Measurements from ENCODE around the gene TEAD1.

The TEAD1 gene

DNA sequence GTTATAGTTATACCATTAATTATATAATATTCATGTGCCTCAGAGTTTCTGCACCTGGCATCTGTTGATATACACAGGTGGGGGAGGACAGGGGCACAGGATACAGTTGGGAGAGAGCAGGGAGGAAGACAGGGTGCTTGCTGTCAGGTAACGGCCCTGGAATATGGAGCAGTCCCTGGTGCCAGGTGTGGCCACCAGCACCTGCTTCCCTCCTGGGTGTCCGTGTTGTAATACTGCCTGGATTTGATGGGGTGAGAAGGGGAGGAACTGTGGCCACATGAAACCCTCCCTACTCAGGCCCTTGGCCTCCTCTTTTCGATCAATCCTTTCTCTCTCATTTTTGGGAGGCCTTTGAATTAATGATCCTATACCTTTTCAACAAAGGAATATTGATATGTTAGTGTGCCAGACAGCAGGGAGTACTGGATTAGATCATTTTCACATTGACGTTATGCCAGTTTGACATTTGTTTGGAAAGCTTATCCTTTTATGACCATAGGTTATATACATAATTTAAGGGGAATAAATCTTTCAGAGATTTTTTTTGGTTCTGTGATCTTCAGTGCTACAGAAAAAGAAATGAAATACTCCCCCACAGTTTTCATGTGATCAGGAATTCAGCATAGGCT is 88.6 kb downstream of the TEAD1 start:
- no peak for TF ChIP-seq ZFX (IDR thresholded peaks at IDR 0.05; ENCODE audit: borderline replicate concordance)
- TF ChIP-seq, protein P1, sequence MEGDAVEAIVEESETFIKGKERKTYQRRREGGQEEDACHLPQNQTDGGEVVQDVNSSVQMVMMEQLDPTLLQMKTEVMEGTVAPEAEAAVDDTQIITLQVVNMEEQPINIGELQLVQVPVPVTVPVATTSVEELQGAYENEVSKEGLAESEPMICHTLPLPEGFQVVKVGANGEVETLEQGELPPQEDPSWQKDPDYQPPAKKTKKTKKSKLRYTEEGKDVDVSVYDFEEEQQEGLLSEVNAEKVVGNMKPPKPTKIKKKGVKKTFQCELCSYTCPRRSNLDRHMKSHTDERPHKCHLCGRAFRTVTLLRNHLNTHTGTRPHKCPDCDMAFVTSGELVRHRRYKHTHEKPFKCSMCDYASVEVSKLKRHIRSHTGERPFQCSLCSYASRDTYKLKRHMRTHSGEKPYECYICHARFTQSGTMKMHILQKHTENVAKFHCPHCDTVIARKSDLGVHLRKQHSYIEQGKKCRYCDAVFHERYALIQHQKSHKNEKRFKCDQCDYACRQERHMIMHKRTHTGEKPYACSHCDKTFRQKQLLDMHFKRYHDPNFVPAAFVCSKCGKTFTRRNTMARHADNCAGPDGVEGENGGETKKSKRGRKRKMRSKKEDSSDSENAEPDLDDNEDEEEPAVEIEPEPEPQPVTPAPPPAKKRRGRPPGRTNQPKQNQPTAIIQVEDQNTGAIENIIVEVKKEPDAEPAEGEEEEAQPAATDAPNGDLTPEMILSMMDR (IDR thresholded peaks at IDR 0.05): no peak
- H3K27ac ChIP-seq: no peak overlapping the region

DNA sequence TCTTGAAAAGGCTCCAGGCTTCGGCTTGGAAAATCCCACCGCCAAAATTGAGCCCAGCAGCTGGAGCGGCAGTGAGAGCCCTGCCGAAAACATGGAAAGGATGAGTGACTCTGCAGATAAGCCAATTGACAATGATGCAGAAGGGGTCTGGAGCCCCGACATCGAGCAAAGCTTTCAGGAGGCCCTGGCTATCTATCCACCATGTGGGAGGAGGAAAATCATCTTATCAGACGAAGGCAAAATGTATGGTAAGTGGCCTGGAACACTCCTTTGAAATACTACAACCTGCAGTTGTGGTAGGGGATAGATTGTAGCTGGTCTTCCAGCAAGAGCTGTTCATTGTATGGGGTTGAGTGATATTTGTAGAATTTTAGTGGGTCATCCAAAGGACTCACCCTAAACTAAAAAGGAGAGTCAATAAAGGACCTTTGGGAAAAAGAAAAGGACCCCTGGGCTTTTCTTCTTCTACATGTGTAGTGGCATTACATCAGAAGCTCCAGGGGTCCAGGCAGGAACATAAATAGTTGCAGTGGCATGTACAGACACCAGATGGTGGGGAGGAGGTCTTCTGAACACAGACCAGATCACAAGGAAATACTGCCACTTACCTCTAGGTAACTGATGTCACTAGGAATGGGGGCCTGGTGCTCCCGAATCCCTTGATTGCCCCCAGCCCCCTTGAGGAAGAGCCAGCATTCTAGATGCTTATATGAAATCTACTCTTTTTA is 90.1 kb downstream of the TEAD1 start:
- no peak overlapping the region for H3K27ac ChIP-seq
- TF ChIP-seq, protein P1 (IDR thresholded peaks at IDR 0.05): no peak
- no peak for TF ChIP-seq ZFX (IDR thresholded peaks at IDR 0.05; ENCODE audit: borderline replicate concordance)

DNA sequence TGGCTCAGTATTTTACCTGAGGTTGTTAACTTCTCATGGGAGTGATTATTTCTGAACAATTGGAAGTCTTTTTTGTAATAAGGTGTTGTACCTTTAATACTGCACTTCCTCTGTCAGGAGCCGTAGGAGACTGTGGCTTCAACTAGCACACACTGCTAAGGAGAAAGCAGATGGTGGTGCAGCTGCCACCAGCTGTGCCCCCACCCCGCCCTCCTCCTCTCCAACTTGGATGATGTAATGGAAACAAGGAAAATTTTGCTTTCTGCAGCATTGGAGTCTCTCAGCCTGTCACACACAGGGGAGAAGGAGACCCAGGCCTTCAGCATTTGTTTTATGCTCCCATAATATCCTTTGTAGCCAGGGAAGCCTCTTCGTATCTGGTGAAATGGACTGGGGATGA is 91.2 kb downstream of the TEAD1 start:
- H3K27ac ChIP-seq: no peak overlapping the region
- TF ChIP-seq, protein P1 (IDR thresholded peaks at IDR 0.05): no peak
- TF ChIP-seq ZFX (IDR thresholded peaks at IDR 0.05; ENCODE audit: borderline replicate concordance): no peak

DNA sequence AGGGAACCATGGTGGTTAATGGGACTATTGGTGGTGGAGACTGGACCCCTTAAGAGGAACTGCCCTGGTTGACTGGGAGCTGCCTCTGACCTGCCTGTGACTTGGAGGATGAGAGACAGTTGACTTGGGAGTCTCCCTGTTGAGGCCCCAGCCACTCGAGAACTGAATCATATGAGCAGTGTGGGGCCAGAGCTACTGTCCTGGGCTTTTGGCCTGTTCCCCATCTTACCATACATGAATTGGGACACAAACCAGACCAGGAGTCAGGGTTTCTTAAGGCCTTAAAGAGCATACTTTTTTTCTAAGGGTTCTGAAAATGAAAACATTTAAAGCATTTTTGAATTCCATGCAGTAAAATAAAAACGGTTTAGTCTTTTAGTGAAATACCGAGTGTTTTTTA is 92.8 kb downstream of the TEAD1 start:
- no peak overlapping the region for H3K27ac ChIP-seq
- TF ChIP-seq ZFX (IDR thresholded peaks at IDR 0.05; ENCODE audit: borderline replicate concordance): no peak

DNA sequence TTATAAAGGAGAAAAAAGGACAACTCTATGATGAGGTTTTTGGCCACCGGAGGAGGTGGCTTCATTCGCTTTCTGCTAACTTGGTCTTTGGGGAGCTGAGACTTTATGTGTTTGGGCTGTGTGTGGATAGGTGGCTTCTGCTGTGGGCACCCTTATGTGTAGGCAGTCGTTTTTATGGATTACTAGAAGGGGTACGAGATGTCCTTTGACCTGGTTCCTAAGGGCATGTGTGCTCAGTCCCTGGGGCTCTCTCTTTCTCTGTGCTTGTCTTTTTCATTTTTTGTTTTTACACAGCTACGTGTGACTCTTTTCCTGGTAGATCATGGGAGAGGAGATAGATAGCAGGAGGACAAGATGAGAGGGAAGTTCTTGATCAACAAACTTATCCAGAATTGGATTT is 93.4 kb downstream of the TEAD1 start:
- TF ChIP-seq, protein P1 (IDR thresholded peaks at IDR 0.05): no peak
- no peak for TF ChIP-seq ZFX (IDR thresholded peaks at IDR 0.05; ENCODE audit: borderline replicate concordance)
- H3K27ac ChIP-seq: no peak overlapping the region

DNA sequence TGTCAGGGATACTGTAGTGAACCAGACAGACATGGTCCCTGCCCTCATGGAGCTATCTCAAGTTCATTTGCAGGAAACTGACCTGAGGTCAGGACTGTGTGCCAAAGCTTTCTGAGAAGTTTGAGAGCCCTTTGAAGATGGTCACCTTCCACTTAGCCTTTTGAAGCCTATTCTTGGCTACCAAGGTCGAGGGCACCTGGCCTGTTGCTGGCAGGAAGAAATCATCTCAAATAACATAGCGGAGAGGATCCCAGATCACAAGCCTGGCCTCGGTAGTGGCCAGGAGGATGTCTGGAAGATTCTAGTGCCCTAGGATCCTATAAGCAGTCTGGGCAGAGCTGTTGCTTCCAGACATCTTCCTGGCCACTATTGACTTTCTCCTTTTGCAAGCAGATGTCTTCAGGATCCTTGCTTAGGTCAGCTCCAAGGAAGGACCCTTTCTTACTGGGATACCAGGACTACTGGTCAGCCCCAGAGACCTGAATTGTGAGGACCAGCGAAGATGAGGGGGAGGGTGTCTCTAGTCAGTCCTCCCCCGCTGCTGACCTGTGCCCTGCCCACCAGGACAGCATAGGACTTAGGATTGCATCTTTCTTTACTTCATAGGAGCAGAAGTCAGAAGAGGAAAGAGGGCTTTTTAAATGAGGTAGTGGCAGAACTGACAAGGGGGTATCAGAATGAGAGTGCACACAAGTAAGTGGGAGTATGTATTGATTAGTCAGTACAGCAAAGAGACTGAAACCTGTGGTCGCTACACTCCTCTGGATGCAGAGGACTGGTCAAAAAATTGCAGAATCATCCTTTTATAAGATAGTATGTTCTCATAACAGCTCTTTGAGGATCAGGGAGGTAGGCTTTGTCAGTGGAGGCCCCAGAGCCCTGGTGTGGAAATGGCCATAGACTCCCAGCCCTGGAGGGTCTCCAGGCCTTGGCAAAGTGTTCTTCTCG is 94.8 kb downstream of the TEAD1 start:
- TF ChIP-seq, protein P1 (IDR thresholded peaks at IDR 0.05): no peak
- TF ChIP-seq ZFX (IDR thresholded peaks at IDR 0.05; ENCODE audit: borderline replicate concordance): no peak
- no peak overlapping the region for H3K27ac ChIP-seq

DNA sequence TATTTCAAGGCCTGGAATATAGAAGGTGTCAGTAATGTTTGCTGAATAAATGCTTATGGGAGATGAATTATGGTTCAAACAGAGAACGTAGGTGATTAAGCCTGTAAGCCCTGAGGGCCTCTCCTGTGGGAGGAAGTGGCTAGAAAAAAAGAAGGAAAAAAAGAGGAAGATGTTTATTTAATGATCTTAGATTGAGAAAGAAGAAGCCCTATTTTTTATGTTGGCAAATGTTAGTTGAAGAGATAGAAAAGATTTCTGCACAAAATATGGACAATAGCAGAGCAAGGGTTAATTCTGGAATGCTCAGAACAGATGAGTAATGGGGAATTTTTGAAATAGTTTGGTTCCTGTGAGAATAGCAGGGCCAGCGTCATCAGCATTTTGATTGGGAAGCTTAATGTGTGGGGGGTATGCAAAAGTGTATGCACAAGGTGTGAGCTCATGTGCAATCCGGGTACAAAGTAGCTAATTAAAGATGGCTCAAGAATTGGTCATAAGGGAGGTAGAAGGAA is 95.7 kb downstream of the TEAD1 start:
- H3K27ac ChIP-seq: no peak overlapping the region
- no peak for TF ChIP-seq ZFX (IDR thresholded peaks at IDR 0.05; ENCODE audit: borderline replicate concordance)
- TF ChIP-seq, protein P1 (IDR thresholded peaks at IDR 0.05): no peak

Data from 22Rv1 (cell line).